GM19395 (cell line): Measurements from ENCODE around the gene GREB1.

Experiments used
- ATAC-seq: cut with Tn5 transposase; IDR thresholded peaks from one replicate; pipeline ENCODE4 v1.9.1; 2021; ENCODE audit warnings: mild to moderate bottlenecking, moderate library complexity; ENCODE audit not compliant: unreplicated experiment

GREB1 gene, protein sequence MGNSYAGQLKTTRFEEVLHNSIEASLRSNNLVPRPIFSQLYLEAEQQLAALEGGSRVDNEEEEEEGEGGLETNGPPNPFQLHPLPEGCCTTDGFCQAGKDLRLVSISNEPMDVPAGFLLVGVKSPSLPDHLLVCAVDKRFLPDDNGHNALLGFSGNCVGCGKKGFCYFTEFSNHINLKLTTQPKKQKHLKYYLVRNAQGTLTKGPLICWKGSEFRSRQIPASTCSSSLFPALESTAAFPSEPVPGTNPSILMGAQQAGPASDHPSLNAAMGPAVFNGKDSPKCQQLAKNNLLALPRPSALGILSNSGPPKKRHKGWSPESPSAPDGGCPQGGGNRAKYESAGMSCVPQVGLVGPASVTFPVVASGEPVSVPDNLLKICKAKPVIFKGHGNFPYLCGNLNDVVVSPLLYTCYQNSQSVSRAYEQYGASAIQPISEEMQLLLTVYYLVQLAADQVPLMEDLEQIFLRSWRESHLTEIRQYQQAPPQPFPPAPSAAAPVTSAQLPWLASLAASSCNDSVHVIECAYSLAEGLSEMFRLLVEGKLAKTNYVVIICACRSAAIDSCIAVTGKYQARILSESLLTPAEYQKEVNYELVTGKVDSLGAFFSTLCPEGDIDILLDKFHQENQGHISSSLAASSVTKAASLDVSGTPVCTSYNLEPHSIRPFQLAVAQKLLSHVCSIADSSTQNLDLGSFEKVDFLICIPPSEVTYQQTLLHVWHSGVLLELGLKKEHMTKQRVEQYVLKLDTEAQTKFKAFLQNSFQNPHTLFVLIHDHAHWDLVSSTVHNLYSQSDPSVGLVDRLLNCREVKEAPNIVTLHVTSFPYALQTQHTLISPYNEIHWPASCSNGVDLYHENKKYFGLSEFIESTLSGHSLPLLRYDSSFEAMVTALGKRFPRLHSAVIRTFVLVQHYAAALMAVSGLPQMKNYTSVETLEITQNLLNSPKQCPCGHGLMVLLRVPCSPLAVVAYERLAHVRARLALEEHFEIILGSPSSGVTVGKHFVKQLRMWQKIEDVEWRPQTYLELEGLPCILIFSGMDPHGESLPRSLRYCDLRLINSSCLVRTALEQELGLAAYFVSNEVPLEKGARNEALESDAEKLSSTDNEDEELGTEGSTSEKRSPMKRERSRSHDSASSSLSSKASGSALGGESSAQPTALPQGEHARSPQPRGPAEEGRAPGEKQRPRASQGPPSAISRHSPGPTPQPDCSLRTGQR (N-terminal part only)

DNA sequence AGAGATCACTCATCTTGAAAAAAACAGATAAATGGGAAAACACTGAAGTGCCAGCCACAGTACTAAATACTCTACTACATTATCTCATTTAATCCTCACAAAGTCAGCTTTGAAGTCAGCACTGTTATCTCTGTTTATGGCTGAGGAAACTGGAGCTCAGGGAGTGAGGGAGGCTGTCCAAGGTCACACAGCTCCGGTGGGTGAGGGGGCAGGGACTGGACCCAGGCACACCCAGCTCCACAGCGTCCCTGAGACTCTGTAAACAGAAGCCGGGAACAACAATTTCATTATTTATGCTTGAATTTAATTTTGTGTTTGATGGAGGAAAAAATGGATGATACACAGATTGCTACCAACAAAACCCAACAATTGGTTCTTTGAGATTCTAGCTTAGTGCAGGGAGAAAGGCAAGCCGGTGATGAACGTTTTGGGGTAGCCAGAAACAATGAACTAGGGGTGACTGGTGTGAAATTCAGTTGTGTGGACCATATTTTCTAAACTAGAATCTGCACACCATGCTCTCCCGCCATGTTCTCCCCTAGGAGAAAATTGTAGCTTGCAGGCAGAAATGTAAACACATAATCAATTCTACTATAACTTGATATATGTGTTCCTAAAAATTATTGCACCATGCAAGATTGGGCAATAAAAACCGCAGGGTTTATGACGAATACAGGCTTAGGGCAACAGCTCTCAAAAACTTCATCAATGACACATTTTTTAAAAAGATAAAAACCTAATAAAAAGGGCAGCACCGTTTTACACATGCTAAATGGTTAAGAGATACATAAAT, at the start of gene GREB1:
Gene GREB1, plus strand, starts transcription at position 768 of the 793 bp plus-strand sequence. CDS start 22,570 bp downstream, outside the sequence.
- ATAC-seq, result no peak

DNA sequence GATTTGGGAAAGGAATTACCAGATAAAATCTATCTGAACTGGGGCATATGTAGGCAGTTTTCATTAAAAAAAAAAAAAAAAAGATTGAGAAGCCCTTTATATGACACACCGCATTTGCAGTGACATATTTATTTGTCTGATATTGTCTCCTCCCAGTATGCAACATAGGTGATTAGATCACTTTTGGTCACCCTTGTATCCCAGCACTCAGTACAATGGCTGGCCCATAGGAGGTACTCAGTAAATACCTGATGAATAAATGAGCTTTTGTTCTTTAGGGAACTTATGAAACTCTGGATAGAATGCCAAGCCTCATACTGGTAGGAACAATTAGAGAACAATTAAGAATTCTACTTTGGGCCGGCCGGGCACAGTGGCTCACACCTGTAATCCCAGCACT, 45.0 kb upstream of the GREB1 start:
- no peak for ATAC-seq

DNA sequence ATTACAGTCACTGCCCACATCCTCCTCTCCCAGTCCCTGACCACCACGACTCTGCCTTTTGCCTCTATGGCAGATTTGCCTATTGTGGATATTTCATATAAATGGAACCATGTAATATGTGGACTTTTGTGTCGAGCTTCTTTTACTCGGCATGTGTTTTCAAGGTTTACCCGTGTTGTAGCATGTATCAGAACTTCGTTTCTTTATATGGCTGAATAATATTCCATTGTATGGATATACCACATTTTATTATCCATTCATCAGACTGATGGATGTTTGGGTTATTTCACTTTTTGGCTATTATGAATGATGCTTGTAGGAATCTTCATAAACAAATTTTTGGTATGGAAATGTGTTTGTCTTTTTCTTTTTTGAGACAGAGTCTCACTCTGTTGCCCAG, 43.7 kb upstream of the GREB1 start:
- no peak for ATAC-seq

DNA sequence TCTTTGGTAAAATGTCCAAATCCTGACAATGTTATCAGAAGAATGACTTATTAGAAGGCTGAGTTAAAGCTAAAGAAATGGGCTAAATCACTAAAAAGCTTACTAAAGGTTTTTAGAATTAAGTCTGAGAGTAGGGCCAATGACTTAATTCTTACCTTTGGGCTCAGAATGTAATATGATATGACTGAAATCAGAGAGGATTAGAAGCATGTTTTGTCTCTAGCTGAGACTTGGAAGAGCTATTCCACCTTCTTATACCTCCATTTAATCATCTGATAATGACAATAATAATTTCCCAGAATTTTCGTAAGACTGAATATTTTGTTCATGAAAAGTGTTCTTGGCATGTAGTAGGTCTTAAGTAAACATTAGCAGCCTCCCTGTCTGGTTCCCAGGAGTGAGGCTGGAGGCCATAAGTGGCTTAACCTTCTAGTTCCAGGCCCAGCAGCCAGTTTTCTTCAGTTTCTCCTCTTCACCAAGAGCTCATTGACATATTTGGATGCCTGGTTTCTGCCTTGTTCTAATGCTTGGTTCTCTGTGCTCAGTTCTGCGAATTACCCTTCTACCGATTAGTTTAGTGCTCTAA, 42.4 kb upstream of the GREB1 start:
- ATAC-seq, result no peak

DNA sequence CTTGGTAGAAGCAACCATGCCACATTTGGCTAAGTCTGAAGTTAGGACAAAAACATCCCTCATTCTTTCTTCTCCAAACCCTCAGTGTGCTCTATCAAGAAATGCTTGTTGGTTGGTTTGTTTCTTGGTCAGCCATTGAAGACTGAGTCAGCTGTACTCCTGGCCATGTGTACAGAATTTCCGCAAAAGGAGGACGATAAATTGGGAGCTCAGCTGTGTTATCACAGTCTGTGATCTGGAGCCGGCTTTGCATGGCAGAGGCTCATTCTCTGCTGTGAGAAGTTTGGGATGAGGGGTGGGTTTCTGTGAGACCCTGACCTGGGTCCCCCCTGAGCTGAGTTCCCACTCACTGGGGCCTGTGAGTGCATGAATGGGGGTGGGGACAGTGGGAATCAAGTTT, 41.6 kb upstream of the GREB1 start:
- ATAC-seq, result no peak

DNA sequence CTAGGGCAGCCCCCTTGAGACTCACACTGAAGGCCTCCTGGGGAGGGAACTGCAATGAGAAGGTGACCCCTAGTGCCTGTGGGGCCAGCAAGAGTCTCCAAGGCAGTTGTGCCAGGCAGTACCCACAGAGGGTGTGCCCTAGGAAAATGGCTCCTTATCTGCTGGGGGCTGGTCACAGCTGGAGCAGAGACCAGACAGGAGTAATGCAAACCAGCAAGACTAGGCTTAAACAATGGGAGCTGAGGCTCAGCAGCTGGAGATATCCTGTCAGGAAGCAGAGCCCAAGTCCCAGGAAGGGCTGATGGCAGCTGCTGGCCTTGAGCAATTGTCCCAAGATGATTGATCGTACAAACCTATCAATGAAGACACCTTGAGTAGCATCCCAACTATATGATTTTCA, 41.1 kb upstream of the GREB1 start:
- no peak for ATAC-seq

DNA sequence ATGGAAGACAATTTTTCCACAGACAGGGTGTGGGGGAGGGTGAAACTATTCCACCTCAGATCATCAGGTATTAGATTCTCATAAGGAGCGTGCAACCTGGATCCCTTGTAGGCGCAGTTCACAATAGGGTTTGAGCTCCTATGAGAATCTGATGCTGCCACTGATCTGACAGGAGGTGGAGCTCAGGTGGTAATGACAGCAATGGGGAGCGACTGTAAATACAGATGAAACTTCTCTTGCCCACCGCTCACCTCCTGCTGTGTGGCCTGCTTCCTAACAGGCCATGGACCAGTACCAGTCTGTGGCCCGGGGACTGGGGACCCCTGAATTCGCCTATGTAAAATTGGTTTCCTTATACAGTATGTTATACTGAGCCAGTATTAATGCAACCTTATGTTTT, 40.6 kb upstream of the GREB1 start:
- ATAC-seq, result no peak

DNA sequence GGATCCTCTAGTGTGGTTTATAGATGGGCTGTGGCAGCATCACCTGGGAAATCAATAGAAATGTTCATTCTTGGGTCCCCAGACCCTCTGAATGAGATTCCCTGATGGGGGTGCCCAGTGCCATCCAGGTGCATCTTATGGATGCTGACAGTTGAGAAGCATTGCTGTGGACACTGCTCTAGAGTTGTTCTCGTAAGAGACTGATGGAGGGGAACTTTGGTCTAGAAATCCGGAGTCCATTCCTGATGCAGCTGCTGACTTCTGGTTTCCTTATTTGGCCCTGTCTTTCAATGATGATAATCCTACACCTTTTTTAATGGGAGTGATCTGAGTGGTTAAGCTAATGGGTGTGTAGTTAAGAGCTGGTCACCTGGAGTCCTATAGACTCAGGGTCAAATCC, 39.5 kb upstream of the GREB1 start:
- no peak for ATAC-seq

DNA sequence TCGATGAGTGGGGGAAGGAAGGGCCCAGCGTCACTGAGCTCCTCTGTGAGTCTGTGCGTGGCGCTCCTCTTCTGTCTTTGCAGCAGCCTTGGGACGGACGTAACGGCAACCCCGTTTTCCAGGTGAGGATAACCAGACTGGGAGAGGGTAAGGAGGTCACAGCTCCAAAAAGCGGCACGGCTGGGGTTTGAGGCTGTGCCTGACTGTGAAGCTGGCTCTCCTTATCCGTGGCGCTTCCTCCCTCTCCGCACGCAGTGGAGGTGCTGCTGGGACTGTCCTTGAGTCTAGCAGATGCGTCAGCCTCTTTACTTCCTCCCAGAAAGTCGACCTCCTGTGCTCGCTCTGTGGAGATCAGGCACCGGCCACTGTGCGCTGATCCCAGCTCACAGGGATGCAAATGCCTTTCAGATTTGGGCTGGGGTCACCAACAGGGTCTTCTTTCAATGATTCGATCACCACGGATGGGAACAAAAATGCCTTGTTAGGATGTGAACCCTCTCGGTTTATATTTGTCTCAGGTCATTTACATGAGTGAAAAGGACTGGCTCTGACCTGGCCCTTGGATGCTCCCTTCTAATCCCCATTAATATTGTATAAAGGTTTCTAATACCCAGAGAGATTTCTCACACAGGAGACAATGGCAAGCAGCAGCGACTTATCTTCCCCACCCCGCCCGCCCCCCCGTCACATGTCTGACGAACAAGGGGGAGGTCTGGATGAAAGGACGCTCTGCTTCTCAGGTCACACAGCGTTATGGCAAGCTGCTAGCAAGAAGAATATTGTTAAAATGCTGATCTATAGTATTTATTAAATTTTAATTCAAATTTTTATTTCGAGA, 37.8 kb upstream of the GREB1 start:
- no peak for ATAC-seq

DNA sequence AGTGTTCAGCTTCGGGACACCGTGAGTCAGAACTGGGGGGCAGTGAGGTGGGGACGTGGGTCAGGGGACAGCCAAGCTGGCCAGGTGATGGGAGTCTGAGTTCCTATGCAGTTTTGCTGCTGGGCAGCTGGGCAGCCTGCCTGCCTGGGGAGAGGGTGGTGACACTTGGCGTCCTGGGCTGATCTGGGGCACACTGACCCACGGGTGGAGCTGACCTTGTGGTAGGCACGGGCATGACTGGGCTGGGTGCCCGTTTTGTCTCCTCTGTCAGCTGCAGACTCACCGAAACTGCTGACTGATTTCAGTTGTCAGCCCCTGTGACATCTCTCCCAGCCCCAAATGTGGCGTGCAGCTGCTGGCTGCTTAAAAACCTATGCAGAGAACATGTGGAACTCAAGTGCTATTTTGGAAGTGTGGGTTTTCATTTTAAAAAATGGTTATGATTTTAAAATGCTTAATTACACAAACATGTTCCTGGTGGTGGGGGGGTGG, 35.3 kb upstream of the GREB1 start:
- peak; percentile 76 for ATAC-seq

DNA sequence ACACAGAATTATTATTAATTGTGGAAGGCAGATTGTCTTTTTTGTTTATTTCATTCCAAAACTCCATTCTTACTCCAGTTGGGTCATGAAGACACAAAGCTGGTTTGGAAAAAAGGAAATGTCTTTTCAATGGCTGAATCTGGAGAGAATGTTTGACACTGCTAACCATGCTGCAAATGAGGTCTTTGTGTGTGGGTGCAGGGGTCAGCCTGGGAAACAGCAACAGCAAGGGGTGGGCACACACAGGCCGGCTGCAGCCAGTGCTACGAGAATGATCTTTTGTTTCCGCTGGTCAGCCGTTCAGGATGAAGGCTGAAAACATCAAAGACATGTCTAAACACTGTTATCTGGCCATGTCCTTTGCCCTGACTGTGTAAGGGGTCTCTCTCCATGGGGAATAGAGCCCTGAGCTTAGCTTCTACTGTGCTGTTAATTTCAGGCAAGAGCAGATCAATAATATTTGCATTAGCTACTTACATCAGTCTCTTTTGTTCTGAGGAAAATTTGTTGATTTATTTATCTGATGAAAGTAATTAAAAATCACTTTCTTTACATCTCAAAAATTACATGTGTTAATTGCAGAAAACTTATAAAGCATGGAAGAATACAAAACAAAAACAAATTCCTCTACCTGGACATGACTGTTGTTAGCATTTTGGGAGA, 34.6 kb upstream of the GREB1 start:
- no peak for ATAC-seq

DNA sequence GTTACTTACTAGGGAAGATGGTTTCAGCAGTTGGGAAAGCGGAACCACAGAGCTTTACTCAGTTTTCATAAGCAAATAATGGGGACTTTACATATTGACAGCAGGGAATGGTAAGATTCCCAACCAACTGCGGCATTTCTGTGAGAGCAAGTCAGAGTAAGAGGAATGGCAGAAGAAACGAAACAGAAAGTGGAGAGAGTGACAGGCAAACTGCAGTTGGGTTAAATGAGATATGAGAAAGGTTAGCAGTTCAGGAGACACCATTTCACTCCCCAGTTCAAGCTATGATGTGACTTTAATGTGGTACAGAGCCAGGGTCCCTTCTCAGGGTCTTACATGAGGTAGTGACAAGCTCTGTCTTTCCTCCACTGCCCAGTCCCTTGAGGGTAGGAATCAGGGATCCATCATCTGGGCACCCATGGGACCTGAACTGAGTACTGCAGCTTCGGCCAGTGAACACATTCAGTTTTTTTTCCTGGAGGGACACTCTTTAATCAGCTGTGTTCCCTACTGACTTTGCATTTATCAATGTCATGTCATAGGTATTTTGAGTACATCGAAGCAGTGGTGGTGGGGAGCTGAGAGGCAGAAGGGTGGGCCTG, 33.0 kb upstream of the GREB1 start:
- ATAC-seq, result no peak

DNA sequence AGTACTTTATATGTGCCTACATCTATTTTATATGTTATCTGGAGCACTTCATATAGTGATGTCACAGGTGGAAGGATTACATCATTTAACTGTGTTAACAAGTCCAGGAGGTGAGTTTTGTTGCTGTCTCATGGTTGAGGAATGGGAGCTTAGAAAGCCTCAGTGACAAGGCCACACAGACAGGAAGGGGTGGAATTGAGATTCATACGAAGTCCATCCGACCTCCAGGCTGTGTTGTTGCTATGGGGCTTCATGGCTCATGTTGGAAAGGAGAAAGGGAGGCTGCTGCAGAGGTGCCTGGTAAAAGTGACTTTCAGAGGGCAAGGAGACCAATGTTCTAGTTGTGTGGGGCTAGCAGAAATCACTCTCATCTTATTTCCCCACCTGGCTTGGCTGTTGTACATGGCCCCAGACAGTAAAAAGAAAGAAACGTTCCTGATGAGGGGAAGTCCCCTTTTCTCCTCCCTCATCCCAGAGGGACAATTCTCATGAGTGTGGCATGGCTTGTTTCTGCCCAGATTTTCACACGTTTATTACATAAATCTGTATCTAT, 31.0 kb upstream of the GREB1 start:
- no peak for ATAC-seq

DNA sequence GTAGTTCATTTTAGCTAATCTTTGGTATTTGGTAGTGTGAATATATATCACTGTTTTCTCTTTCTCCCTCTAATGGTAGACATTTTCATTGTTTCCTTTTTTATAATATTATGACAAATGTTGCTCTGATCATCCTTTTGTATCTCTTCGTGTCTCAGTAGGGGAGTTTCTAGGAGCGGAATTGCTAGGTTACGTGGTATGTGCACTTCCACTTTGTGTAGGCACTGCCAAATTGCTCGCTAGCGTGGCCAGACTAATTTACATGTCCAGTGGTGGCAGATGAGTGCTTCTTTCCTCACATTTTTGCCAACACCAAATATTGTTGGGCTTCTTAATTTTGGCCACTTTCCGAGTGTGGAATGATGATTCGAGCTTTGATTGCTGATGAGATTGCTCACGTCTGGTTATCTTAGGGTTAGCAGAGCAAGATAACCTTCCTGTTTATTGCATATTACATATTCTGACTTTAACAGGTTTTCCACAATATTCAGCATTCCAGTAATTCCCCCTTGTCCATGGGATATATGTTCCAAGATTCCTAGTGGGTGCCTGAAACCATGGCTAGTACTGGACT, 30.4 kb upstream of the GREB1 start:
- no peak for ATAC-seq

DNA sequence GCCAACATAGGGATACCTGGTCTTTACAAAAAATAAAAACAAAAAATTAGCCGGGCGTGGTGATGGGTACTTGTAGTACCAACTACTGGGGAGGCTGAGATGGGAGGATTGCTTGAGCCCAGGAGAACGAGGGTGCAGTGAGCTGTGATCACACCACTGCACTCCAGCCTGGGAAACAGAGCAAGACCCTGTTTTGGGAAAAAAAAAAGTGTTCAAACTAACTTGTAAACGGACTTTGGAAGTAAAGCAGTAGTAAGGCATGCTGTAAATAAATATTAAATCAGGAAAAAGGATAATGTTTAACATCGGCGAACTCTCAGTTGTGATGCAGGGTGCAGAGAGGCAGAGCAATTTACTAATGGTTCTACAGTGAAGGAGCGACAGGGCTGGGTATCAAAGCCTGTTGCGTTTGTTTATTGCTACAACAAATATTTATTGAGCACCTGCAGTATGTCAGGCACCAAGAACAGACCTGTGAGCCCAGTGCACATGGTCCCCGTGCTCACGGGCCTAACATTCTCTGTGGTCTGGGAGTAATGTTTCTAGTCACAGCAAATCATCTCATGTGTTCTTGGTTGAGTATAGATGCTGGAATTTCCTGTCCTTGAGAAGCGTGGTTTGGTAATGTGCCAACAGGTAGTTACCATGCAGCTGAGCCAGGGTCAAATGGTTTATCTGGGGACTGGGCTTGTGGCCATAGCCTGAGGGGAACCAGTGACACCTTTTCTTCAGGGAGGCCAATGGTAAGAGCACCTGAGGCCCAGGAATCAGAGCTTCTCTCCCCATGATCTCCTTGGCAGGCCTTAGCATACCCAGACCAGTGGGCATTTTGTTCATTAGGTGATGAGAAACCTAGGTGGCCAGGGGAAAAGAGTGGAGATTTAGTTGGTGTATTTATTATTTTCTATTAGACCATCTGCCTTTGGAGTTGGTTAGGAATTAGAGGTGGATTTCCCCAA, 27.9 kb upstream of the GREB1 start:
- no peak for ATAC-seq

DNA sequence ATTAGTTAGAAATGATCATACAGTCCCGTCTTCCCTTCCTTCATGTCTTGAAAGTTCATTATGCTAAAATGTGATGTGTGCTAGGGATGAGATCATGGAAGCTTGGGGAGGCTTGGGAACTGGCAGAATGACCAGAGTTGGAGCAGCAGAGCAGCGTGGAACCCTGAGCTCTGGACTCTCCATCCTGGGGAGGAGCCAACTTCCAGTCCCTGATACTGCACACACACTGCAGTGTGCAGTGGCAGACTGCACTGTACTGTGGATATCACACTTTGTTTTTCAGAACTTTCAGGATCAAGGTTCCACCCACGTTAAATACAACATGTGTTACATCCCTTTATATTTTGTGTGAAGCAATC, 27.3 kb upstream of the GREB1 start:
- ATAC-seq, result no peak

DNA sequence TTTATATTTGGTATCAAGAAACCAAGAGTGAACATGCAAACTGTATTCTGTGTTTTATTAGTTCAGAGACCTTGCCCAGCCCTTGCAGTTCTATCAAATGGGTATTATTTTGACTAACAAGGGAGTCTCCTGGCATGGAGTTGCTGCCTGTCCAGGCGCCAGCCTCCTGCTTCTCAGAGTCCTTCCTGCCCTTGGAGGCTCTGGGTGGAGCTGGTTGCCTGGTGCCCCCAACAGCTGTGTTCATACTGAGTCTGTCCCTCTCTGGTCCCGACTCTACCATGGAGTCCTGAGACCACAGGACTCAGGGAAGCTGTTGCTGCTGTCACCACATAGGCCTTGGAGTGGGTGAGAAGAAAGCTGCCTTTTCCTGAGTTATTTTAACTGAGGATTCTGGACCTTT, 26.3 kb upstream of the GREB1 start:
- ATAC-seq, result no peak
